ENCODE data around the gene CEP152. TPM values are rescaled to one million over a fixed set of nuclear protein-coding genes. Genes with fewer than 3 reads are reported as not detected.

CEP152 gene
- total RNA-seq, 1 donor from 2014 or later: 191 TPM

DNA sequence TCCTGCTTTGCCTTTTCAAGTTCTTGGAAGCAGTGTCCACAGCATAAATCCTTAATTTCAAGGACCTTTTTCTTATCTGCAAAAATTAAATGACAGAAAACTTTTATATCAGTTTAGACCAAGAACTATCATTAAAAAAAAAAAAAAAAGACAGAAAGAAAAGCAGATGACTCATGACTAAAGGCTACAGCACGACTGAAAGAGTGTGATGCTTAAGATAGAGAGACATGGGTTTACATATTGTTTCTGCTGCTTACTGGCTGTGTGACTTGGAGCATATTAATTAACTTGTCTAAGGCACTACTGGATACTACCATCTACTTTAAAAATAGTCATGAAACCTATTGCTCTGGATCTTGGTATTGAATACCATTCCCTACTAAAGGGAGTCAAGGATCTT, 62.3 kb downstream of the CEP152 start:
- TF ChIP-seq EZH2phosphoT487 (IDR thresholded peaks at IDR 0.05) (no peak), EZH2 (IDR thresholded peaks at IDR 0.05) (no peak)
- TF ChIP-seq, protein P1, sequence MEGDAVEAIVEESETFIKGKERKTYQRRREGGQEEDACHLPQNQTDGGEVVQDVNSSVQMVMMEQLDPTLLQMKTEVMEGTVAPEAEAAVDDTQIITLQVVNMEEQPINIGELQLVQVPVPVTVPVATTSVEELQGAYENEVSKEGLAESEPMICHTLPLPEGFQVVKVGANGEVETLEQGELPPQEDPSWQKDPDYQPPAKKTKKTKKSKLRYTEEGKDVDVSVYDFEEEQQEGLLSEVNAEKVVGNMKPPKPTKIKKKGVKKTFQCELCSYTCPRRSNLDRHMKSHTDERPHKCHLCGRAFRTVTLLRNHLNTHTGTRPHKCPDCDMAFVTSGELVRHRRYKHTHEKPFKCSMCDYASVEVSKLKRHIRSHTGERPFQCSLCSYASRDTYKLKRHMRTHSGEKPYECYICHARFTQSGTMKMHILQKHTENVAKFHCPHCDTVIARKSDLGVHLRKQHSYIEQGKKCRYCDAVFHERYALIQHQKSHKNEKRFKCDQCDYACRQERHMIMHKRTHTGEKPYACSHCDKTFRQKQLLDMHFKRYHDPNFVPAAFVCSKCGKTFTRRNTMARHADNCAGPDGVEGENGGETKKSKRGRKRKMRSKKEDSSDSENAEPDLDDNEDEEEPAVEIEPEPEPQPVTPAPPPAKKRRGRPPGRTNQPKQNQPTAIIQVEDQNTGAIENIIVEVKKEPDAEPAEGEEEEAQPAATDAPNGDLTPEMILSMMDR (IDR thresholded peaks at IDR 0.05): no peak
- peaks cover 26% of the 10 kb centered on the region for H3K36me3 Mint-ChIP-seq
- Histone ChIP-seq H3K4me3 (no peak overlapping the region), H3K27ac (no peak overlapping the region), H4K20me1 (ENCODE audit: low read depth) (peaks cover 3% of the 10 kb centered on the region), H3K9me3 (ENCODE audit: low read depth) (no peaks in the 10 kb centered on the region), H3F3A (ENCODE audit: low read depth) (peaks cover 12% of the 10 kb centered on the region), H3K9ac (no peak overlapping the region), H3K27me3 (no peaks in the 10 kb centered on the region), H2AFZ (replicated peaks) (no peak overlapping the region), H3K36me3 (peaks cover 6% of the 10 kb centered on the region), H3K79me2 (ENCODE audit: low read depth) (no peaks in the 10 kb centered on the region), H3K4me2 (no peak overlapping the region), H3K4me1 (peaks cover 13% of the 10 kb centered on the region)
- no peak for DNase-seq (ENCODE audit: low spot score)
- H3K27me3 Mint-ChIP-seq (ENCODE audit: insufficient read depth, low read depth): no peaks in the 10 kb centered on the region
- no peaks in the 10 kb centered on the region for H3K9me3 Mint-ChIP-seq
- H3K4me1 Mint-ChIP-seq: peaks cover 13% of the 10 kb centered on the region
- no peak overlapping the region for H3K27ac Mint-ChIP-seq
- no peak overlapping the region for H3K4me3 Mint-ChIP-seq

GRCh38 chr15:48733615-48734014, 77.3 kb downstream of the CEP152 start:
- Histone ChIP-seq H3K9ac (no peak overlapping the region), H3F3A (ENCODE audit: low read depth) (no peaks in the 10 kb centered on the region), H3K4me1 (no peaks in the 10 kb centered on the region), H4K20me1 (ENCODE audit: low read depth) (no peaks in the 10 kb centered on the region), H3K4me3 (no peak overlapping the region), H3K9me3 (ENCODE audit: low read depth) (peaks cover 13% of the 10 kb centered on the region), H3K27ac (no peak overlapping the region), H2AFZ (replicated peaks) (no peak overlapping the region), H3K79me2 (ENCODE audit: low read depth) (no peaks in the 10 kb centered on the region), H3K27me3 (no peaks in the 10 kb centered on the region), H3K4me2 (no peak overlapping the region), H3K36me3 (peaks cover 14% of the 10 kb centered on the region)
- DNase-seq (ENCODE audit: low spot score): no peak
- no peak overlapping the region for H3K4me3 Mint-ChIP-seq
- H3K9me3 Mint-ChIP-seq: peaks cover 13% of the 10 kb centered on the region
- TF ChIP-seq EZH2 (IDR thresholded peaks at IDR 0.05) (no peak), EZH2phosphoT487 (IDR thresholded peaks at IDR 0.05) (no peak)
- TF ChIP-seq, protein P1 (IDR thresholded peaks at IDR 0.05): no peak
- peaks cover 20% of the 10 kb centered on the region for H3K36me3 Mint-ChIP-seq
- no peaks in the 10 kb centered on the region for H3K27me3 Mint-ChIP-seq (ENCODE audit: insufficient read depth, low read depth)
- H3K27ac Mint-ChIP-seq: no peak overlapping the region
- no peaks in the 10 kb centered on the region for H3K4me1 Mint-ChIP-seq

- H2AFZ ChIP-seq (replicated peaks): no peak overlapping the region
- H3F3A ChIP-seq (ENCODE audit: low read depth): no peaks in the 10 kb centered on the region
- no peak overlapping the region for H3K9ac ChIP-seq
- no peak overlapping the region for H3K4me2 ChIP-seq
- no peak for DNase-seq (ENCODE audit: low spot score)
- no peak overlapping the region for H3K27ac ChIP-seq
- H3K79me2 ChIP-seq (ENCODE audit: low read depth): no peaks in the 10 kb centered on the region
- Mint-ChIP-seq H3K27ac (no peak overlapping the region), H3K4me3 (no peak overlapping the region), H3K36me3 (peaks cover 22% of the 10 kb centered on the region), H3K9me3 (peaks cover 13% of the 10 kb centered on the region), H3K4me1 (no peaks in the 10 kb centered on the region), H3K27me3 (ENCODE audit: insufficient read depth, low read depth) (no peaks in the 10 kb centered on the region)
- H3K9me3 ChIP-seq (ENCODE audit: low read depth): peaks cover 13% of the 10 kb centered on the region
- H4K20me1 ChIP-seq (ENCODE audit: low read depth): no peaks in the 10 kb centered on the region
- H3K36me3 ChIP-seq: peaks cover 5% of the 10 kb centered on the region
- peaks cover 1% of the 10 kb centered on the region for H3K4me1 ChIP-seq
- no peaks in the 10 kb centered on the region for H3K27me3 ChIP-seq
- H3K4me3 ChIP-seq: no peak overlapping the region
- TF ChIP-seq, protein P1 (IDR thresholded peaks at IDR 0.05): no peak
- TF ChIP-seq EZH2 (IDR thresholded peaks at IDR 0.05): no peak
- no peak for TF ChIP-seq EZH2phosphoT487 (IDR thresholded peaks at IDR 0.05)
Measured at GRCh38 chr15:48730506-48730905, 80.4 kb downstream of the CEP152 start.

Measured in neural progenitor cell (in vitro differentiated cells).